HG03064 (cell line): ENCODE measurements around the gene MYO16.

ENCODE experiments used
- ATAC-seq: cut with Tn5 transposase; IDR thresholded peaks from one replicate; pipeline ENCODE4 v1.9.1; 2021; ENCODE audit warnings: low read depth; ENCODE audit not compliant: unreplicated experiment

The MYO16 gene

DNA sequence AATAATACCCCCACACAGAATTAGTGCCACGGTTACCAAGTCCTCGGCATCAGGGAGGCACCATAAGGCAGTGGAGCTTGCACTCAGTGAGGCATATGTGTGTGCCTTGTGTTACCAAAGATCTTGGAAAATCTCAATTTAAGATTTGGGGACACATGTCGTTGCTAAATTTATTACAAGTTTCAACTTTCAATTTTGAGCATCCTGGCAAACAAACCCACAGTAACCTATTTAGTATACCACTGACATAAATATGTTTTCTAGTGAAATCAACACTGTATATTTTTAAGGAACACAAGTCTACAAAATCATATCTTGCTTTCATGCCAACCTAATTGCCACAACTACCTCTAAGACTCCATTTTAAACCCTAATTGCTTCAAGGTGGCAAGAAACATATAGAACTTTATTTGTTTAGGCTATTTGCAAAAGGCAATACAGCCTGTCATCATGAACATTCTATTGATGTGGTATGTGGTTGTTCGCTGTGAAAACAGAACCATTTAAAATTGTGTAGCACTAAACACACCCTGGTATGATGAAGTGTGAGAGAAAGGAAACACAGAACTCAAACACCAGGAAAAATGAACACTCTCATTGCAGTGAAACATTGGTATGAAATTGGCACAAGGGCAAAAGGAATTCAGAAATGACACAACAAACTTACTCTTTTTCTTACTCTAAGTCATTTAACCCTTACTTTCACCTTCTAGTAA, 625.9 kb downstream of the MYO16 start:
- no peak for ATAC-seq

DNA sequence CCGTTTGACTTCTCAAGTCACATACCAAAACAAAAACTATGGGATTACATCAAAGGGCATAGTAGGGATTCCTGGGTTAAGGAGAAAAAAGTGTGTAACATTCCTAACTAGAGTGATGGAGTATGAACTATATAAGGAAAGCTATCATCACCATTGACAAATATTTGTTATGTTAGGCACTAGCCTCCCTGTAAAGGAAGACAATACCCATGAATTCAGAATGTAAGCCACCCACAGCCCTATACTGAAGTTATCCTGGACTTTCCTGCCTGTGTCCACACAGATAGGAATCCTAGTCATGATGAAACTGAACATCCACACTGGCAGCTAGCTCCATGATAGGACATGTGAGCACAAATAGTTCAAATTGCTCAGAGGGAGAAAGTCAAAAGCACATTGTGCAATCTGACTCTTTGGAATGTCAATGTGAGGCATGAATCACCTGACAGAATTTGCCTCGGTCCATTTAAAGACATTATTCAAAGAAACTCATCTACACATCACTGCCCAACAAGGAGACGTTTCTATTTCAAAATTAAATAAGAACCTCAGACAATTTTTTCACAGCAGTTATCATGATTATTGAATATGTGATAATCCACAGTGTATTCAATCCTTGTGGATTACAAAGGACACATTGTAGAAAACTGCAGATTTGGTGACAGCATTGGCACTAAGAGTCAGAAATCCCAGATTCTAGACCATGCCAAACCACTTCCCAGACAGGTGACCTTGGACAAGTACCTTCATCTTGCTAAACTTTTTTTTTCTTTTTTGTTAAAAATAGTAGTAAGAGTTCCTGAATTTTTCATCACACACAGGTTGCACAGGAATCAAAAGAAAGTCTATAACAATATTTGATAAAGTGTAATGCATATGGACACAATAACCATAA, 627.7 kb downstream of the MYO16 start:
- no peak for ATAC-seq
